Measurements from ENCODE around the gene SDE2.
A peak's percentile ranks its signal among the peaks of the same experiment; 100 is the strongest.
"Not testable (repeated sequence)": the region's sequence is repeated elsewhere in the genome, so short reads cannot be mapped to it uniquely, and the experiment has no call there.

SDE2 gene

GRCh38 chr1:225940385-225941151 is 58.6 kb downstream of the SDE2 start:
- Histone ChIP-seq H4K20me1 (ENCODE audit: insufficient read depth) (no peaks in the 10 kb centered on the region), H3K36me3 (ENCODE audit: insufficient read depth) (no peaks in the 10 kb centered on the region), H3K27me3 (ENCODE audit: insufficient read depth, low read depth) (no peaks in the 10 kb centered on the region), H3K27ac (peak overlapping the region; percentile 92), H3K4me1 (ENCODE audit: low read depth, poor library complexity, severe bottlenecking) (peaks cover 71% of the 10 kb centered on the region), H3K9ac (peak overlapping the region; percentile 57; the same call in 1 of the 2 replicates), H2AFZ (ENCODE audit: low read depth) (peak overlapping the region; percentile 65), H3K79me2 (ENCODE audit: insufficient read depth, low read depth) (no peaks in the 10 kb centered on the region), H3K4me3 (IDR thresholded peaks at IDR 0.05; ENCODE audit: insufficient read depth, low read depth, low read length) (no peak overlapping the region), H3K4me2 (peak overlapping the region; percentile 95)
- no peak for TF ChIP-seq CTCF (conservative IDR thresholded peaks at IDR 0.05; ENCODE audit: low read depth, low read length)

- Histone ChIP-seq H3K9ac (peak overlapping the region; percentile 57; the same call in 1 of the 2 replicates), H3K4me2 (peak overlapping the region; percentile 95; the same call in 1 of the 2 replicates), H3K4me1 (ENCODE audit: low read depth, poor library complexity, severe bottlenecking) (peaks cover 65% of the 10 kb centered on the region), H2AFZ (ENCODE audit: low read depth) (peak overlapping the region; percentile 65; the same call in 1 of the 2 replicates), H3K27ac (peak overlapping the region; percentile 92; the same call in 1 of the 2 replicates)
- H3K4me3 ChIP-seq (IDR thresholded peaks at IDR 0.05; ENCODE audit: insufficient read depth, low read depth, low read length); H3K36me3 ChIP-seq (ENCODE audit: insufficient read depth); H3K79me2 ChIP-seq (ENCODE audit: insufficient read depth, low read depth); H4K20me1 ChIP-seq (ENCODE audit: insufficient read depth); H3K27me3 ChIP-seq (ENCODE audit: insufficient read depth, low read depth): not testable (repeated sequence)
Observed at GRCh38 chr1:225939939-225940310, 59.2 kb downstream of the SDE2 start.

GRCh38 chr1:225939097-225939938 is 59.8 kb downstream of the SDE2 start:
- peaks cover 59% of the 10 kb centered on the region for H3K4me1 ChIP-seq (ENCODE audit: low read depth, poor library complexity, severe bottlenecking)
- not testable (repeated sequence) for H3K4me3 ChIP-seq (IDR thresholded peaks at IDR 0.05; ENCODE audit: insufficient read depth, low read depth, low read length)

GRCh38 chr1:225937048-225937968 is 61.8 kb downstream of the SDE2 start:
- Histone ChIP-seq H3K27me3 (ENCODE audit: insufficient read depth, low read depth) (no peaks in the 10 kb centered on the region), H3K4me1 (ENCODE audit: low read depth, poor library complexity, severe bottlenecking) (peaks cover 39% of the 10 kb centered on the region), H3K79me2 (ENCODE audit: insufficient read depth, low read depth) (no peaks in the 10 kb centered on the region), H3K9ac (no peak overlapping the region), H3K27ac (no peak overlapping the region), H3K36me3 (ENCODE audit: insufficient read depth) (no peaks in the 10 kb centered on the region), H4K20me1 (ENCODE audit: insufficient read depth) (no peaks in the 10 kb centered on the region), H3K4me3 (IDR thresholded peaks at IDR 0.05; ENCODE audit: insufficient read depth, low read depth, low read length) (no peak overlapping the region), H2AFZ (ENCODE audit: low read depth) (no peak overlapping the region), H3K4me2 (no peak overlapping the region)
- no peak for TF ChIP-seq CTCF (conservative IDR thresholded peaks at IDR 0.05; ENCODE audit: low read depth, low read length)

More at GRCh38 chr1:225939097-225939938, 59.8 kb downstream of the SDE2 start:
- H3K4me2 ChIP-seq; H3K79me2 ChIP-seq (ENCODE audit: insufficient read depth, low read depth); H3K36me3 ChIP-seq (ENCODE audit: insufficient read depth); H2AFZ ChIP-seq (ENCODE audit: low read depth); H3K27ac ChIP-seq; H4K20me1 ChIP-seq (ENCODE audit: insufficient read depth); H3K27me3 ChIP-seq (ENCODE audit: insufficient read depth, low read depth); H3K9ac ChIP-seq: not testable (repeated sequence)

GRCh38 chr1:225936523-225936922 is 62.6 kb downstream of the SDE2 start:
- Histone ChIP-seq H3K4me2 (no peak overlapping the region), H3K27me3 (ENCODE audit: insufficient read depth, low read depth) (no peaks in the 10 kb centered on the region), H3K79me2 (ENCODE audit: insufficient read depth, low read depth) (no peaks in the 10 kb centered on the region), H3K27ac (no peak overlapping the region), H3K36me3 (ENCODE audit: insufficient read depth) (no peaks in the 10 kb centered on the region), H3K4me3 (IDR thresholded peaks at IDR 0.05; ENCODE audit: insufficient read depth, low read depth, low read length) (no peak overlapping the region), H3K4me1 (ENCODE audit: low read depth, poor library complexity, severe bottlenecking) (peaks cover 31% of the 10 kb centered on the region), H4K20me1 (ENCODE audit: insufficient read depth) (no peaks in the 10 kb centered on the region), H3K9ac (no peak overlapping the region), H2AFZ (ENCODE audit: low read depth) (no peak overlapping the region)
- TF ChIP-seq CTCF (conservative IDR thresholded peaks at IDR 0.05; ENCODE audit: low read depth, low read length), result no peak

GRCh38 chr1:225936086-225936485 is 63.1 kb downstream of the SDE2 start:
- H3K4me3 ChIP-seq (IDR thresholded peaks at IDR 0.05; ENCODE audit: insufficient read depth, low read depth, low read length); H3K27ac ChIP-seq; H3K36me3 ChIP-seq (ENCODE audit: insufficient read depth); H4K20me1 ChIP-seq (ENCODE audit: insufficient read depth); H3K4me2 ChIP-seq; H3K9ac ChIP-seq; H3K27me3 ChIP-seq (ENCODE audit: insufficient read depth, low read depth); H3K79me2 ChIP-seq (ENCODE audit: insufficient read depth, low read depth); H2AFZ ChIP-seq (ENCODE audit: low read depth): not testable (repeated sequence)
- H3K4me1 ChIP-seq (ENCODE audit: low read depth, poor library complexity, severe bottlenecking), result peaks cover 27% of the 10 kb centered on the region

Measured in KMS-11 (cell line).